Chondrocyte (in vitro differentiated cells): Measurements from ENCODE around the gene R3HDM1. TPM values are rescaled to one million over a fixed set of nuclear protein-coding genes. Genes with fewer than 3 reads are reported as not detected.

Experiments
- DNase-seq: peaks from one replicate; pipeline ENCODE4 v3.0.0; 2021; ENCODE audit warnings: mixed read lengths, low spot score
- H3K27ac Mint-ChIP-seq: one replicate; pipeline ENCODE4 v1.8.0; 2021; ENCODE audit warnings: mild to moderate bottlenecking, moderate library complexity, mixed read lengths; ENCODE audit not compliant: unreplicated experiment
- H3K27me3 Mint-ChIP-seq: 2 replicates; pipeline ENCODE4 v1.8.0; 2021; ENCODE audit warnings: low read depth, mixed read lengths
- H3K36me3 Mint-ChIP-seq: 2 replicates; pipeline ENCODE4 v1.8.0; 2021; ENCODE audit warnings: low read depth, mixed read lengths
- H3K4me1 Mint-ChIP-seq: 2 replicates; pipeline ENCODE4 v1.8.0; 2021; ENCODE audit warnings: low read depth, mild to moderate bottlenecking, mixed read lengths
- H3K4me3 Mint-ChIP-seq: one replicate; pipeline ENCODE4 v1.8.0; 2021; ENCODE audit warnings: mild to moderate bottlenecking, moderate library complexity, mixed read lengths; ENCODE audit not compliant: unreplicated experiment
- H3K9me3 Mint-ChIP-seq: 2 replicates; pipeline ENCODE4 v1.8.0; 2021; ENCODE audit warnings: low read depth, mixed read lengths
- total RNA-seq: library from RNA; stranded (reverse); gene quantifications from 3 replicates; pipeline ENCODE4 v1.2.1, GENCODE V29; 2021
- TF ChIP-seq, protein P1 (sequence below): fragments of 200-600 bp; sonication (generic); IDR thresholded peaks from 2 replicates; pipeline ENCODE4 v1.5.0; 2021; ENCODE audit warnings: antibody characterized with exemption, mild to moderate bottlenecking, moderate library complexity

Gene R3HDM1
- total RNA-seq, 1 donor from 2014 or later: 28.2 TPM

DNA sequence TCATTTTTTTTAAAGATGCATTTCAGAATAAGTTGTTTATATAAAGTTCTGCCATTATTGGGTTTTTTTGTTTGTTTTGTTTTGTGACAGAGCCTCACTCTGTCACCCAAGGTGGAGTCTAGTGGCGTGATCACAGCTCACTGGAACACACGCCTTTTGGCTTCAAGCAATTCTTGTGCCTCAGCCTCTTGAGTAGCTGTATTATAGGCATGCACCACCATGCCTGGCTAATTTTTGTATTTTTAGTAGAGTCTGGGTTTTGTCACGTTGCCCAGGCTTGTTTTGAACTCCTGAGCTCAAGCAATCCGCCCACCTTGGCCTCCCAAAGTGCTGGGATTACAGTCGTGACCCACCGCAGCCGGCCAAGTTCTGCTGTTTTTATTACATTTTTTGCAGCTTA, 72.3 kb downstream of the R3HDM1 start:
- no peaks in the 10 kb centered on the region for H3K9me3 Mint-ChIP-seq
- H3K36me3 Mint-ChIP-seq: peaks cover 12% of the 10 kb centered on the region
- TF ChIP-seq, protein P1, sequence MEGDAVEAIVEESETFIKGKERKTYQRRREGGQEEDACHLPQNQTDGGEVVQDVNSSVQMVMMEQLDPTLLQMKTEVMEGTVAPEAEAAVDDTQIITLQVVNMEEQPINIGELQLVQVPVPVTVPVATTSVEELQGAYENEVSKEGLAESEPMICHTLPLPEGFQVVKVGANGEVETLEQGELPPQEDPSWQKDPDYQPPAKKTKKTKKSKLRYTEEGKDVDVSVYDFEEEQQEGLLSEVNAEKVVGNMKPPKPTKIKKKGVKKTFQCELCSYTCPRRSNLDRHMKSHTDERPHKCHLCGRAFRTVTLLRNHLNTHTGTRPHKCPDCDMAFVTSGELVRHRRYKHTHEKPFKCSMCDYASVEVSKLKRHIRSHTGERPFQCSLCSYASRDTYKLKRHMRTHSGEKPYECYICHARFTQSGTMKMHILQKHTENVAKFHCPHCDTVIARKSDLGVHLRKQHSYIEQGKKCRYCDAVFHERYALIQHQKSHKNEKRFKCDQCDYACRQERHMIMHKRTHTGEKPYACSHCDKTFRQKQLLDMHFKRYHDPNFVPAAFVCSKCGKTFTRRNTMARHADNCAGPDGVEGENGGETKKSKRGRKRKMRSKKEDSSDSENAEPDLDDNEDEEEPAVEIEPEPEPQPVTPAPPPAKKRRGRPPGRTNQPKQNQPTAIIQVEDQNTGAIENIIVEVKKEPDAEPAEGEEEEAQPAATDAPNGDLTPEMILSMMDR: no peak
- DNase-seq: no peak
- H3K4me1 Mint-ChIP-seq: peaks cover 4% of the 10 kb centered on the region
- H3K27ac Mint-ChIP-seq: no peak overlapping the region
- H3K4me3 Mint-ChIP-seq: no peak overlapping the region
- no peaks in the 10 kb centered on the region for H3K27me3 Mint-ChIP-seq

DNA sequence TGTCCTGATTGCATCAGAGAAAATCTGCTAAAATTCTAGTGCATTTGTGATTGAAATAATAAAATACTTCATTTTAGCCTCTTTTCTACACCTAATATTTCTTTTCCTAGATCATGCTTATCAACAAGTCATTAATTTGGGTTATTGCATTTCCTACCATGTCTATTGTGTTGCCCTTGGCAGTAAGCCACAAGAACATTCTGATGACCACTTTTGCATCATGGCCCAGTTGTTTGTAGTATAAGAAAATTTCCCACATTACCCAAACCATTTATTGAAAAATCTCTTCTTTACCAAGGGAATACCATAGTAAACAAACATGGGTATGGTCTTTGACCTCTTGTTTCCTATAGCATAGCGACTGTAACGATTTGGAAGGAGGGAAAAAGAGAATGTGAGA, 76.3 kb downstream of the R3HDM1 start:
- H3K36me3 Mint-ChIP-seq: peaks cover 14% of the 10 kb centered on the region
- TF ChIP-seq, protein P1: no peak

DNA sequence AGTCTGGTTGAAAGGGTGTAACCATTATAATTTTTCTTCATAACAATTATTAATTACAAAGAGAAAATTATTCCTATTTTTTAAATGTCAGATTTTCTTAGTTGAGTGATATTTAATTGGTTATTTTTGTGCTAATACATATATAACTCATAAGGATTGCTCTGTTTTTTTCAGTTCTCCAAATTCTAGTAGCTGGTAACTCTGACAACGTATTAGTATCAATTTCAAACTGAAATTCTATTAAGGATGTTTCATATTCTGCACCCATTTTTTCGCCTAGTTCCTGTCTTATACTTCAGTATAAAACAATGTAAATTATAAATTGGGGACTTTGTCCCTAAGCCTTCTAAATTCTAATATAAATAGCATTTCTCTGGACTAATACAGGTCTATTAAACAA, 81.0 kb downstream of the R3HDM1 start:
- Mint-ChIP-seq H3K27me3 (no peaks in the 10 kb centered on the region), H3K27ac (no peak overlapping the region), H3K4me3 (no peak overlapping the region), H3K36me3 (peaks cover 5% of the 10 kb centered on the region), H3K4me1 (peaks cover 8% of the 10 kb centered on the region), H3K9me3 (no peaks in the 10 kb centered on the region)
- TF ChIP-seq, protein P1: no peak
- no peak for DNase-seq

More for the DNA sequence above, 76.3 kb downstream of the R3HDM1 start:
- Mint-ChIP-seq H3K4me3 (no peak overlapping the region), H3K27me3 (no peaks in the 10 kb centered on the region), H3K27ac (no peak overlapping the region), H3K9me3 (no peaks in the 10 kb centered on the region), H3K4me1 (peaks cover 4% of the 10 kb centered on the region)
- DNase-seq: no peak

- Mint-ChIP-seq H3K27ac (no peak overlapping the region), H3K4me3 (no peak overlapping the region), H3K27me3 (no peaks in the 10 kb centered on the region), H3K36me3 (no peaks in the 10 kb centered on the region), H3K9me3 (no peaks in the 10 kb centered on the region), H3K4me1 (peaks cover 10% of the 10 kb centered on the region)
- TF ChIP-seq, protein P1: no peak
- DNase-seq: no peak
Observed at GRCh38 chr2:135615404-135615803, 84.1 kb downstream of the R3HDM1 start.

DNA sequence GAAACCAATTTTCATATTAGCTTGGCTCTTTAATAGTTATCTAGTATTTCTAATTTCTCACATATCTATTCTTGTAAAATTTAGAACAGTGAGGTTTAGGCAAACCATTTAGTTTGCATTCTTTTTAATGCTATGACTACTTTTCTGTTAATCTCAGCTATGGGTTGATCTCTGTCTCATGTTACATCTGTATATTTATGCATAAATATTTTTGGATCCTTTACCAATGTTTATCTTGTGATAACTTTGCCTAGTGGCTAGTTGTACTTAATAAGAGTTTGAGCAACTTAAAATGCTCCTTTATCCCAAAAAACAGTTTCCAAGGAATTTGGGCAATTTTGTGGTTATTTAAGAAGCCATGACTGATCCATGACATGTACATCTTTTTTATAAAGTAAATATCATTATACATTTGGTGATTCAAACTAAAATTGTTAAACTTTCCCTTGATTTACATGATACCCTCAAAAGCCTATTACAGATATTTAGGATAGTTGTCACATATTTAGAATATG, 86.3 kb downstream of the R3HDM1 start:
- Mint-ChIP-seq H3K27me3 (no peaks in the 10 kb centered on the region), H3K36me3 (no peaks in the 10 kb centered on the region)

More for the DNA sequence above, 86.3 kb downstream of the R3HDM1 start:
- H3K9me3 Mint-ChIP-seq: no peaks in the 10 kb centered on the region
- no peak overlapping the region for H3K27ac Mint-ChIP-seq
- TF ChIP-seq, protein P1: no peak
- H3K4me1 Mint-ChIP-seq: peaks cover 10% of the 10 kb centered on the region
- H3K4me3 Mint-ChIP-seq: no peak overlapping the region
- no peak for DNase-seq
